WERI-Rb-1 (cell line): ENCODE data around the gene PCYT2.

ENCODE experiments used
- DNase-seq: peaks from one replicate; pipeline ENCODE4 v3.0.0-alpha.2; 2020
- H3K27ac ChIP-seq: fragments of 250-450 bp; sonication (Bioruptor Pico); 2 replicates; pipeline ENCODE4 v1.5.1; 2020; ENCODE audit warnings: mild to moderate bottlenecking, moderate library complexity
- H3K27me3 ChIP-seq: fragments of 250-450 bp; sonication (Bioruptor Pico); 2 replicates; pipeline ENCODE4 v1.5.1; 2021; ENCODE audit warnings: mild to moderate bottlenecking, low read depth, moderate library complexity; ENCODE audit not compliant: insufficient read depth, severe bottlenecking
- H3K36me3 ChIP-seq: fragments of 250-450 bp; sonication (Bioruptor Pico); 2 replicates; pipeline ENCODE4 v1.5.1; 2020; ENCODE audit warnings: mild to moderate bottlenecking, moderate library complexity
- H3K4me3 ChIP-seq: 2 replicates; pipeline ENCODE4 v1.5.1; 2011; ENCODE audit warnings: low read depth, mild to moderate bottlenecking, control low read depth, low read length
- H3K9me3 ChIP-seq: fragments of 250-450 bp; sonication (Bioruptor Pico); 2 replicates; pipeline ENCODE4 v1.5.1; 2021; ENCODE audit warnings: mild to moderate bottlenecking, moderate library complexity; ENCODE audit not compliant: severe bottlenecking
- CTCF ChIP-seq: IDR thresholded peaks from 2 replicates; pipeline ENCODE4 v1.5.1; 2011; ENCODE audit warnings: low read depth, mild to moderate bottlenecking, control low read depth, inconsistent platforms, low read length

The PCYT2 gene

GRCh38 chr17:81865358-81865732 lies 45.9 kb downstream of the PCYT2 start:
- H3K27me3 ChIP-seq: no peaks in the 10 kb centered on the region
- DNase-seq: no peak
- TF ChIP-seq CTCF: no peak
- no peaks in the 10 kb centered on the region for H3K9me3 ChIP-seq
- H3K27ac ChIP-seq: no peak overlapping the region
- peaks cover 53% of the 10 kb centered on the region for H3K36me3 ChIP-seq
- H3K4me3 ChIP-seq: no peak overlapping the region

DNA sequence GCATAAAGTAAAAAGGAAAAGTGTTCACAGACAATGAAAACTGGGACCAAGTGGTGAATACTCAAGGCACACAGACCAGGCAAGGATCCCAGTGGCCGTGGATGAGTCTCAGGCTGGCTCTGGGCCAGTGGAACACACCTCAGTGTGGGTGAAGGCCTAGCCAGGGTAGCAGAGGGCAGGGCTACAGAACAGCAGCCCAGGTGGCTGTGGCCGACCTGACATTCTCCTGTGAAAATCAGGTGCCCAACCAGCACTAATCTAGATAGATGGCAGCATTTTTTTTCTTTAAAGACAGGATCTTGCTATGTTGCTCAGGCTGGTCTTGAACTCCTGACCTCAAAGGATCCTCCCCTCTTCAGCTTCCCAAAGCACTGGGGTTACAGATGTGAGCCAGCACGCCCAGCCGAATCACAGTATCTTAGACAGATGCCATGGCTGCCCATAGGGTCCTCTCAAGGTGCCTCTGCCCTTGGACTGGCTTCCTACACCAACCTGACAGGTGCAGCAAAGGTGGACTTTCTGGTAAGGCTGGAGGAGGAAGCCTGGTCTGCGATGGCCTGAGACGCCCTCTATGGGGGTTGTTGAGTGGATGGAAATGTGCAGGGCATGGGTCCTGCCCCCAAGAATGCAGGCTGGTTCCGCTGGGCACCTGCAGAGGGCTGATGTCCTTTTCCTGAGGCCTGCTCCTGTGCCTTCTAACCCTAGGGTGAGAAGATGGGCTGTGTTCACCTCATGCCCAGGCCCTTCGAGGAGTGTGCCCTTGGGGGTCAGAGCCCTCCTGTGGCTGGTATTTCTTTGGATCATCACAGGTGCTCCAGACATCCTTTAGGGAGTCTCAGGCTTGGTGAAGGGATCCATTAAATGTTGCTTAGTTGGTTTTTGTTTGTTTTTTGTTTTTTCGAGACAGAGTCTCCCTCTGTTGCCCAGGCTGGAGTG lies 47.1 kb downstream of the PCYT2 start:
- H3K27me3 ChIP-seq: no peaks in the 10 kb centered on the region
- no peaks in the 10 kb centered on the region for H3K9me3 ChIP-seq
- peak; percentile 33 for TF ChIP-seq CTCF
- no peak overlapping the region for H3K27ac ChIP-seq
- DNase-seq: no peak
- no peak overlapping the region for H3K4me3 ChIP-seq
- H3K36me3 ChIP-seq: peaks cover 53% of the 10 kb centered on the region

DNA sequence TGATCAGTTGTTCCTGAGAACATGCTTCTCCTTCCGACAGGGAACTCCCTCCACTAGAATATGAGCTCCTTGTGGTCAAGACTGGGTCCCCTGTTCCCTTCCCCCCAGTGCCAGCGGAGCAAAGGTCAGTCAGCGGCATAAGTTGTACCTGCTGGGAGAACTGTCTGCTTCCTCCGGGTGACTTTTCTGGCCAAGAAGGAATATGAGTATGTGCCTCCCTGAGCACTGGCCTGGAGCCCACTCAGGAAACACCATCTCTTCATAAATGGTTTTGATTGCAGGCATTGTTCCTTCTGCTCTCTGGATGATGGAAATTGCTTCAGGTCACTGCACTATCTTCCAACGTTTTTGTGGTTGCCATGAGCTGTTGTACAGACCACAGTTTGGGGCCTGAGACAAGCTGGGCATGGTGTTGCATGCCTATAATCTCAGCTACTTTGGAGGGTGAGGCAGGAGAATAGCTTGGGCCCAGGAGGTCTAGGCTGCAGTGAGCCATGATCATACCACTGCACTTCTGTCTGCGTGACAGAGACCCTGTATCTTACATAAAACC lies 48.0 kb downstream of the PCYT2 start:
- H3K4me3 ChIP-seq: no peak overlapping the region
- TF ChIP-seq CTCF: no peak

GRCh38 chr17:81860756-81861568 lies 50.2 kb downstream of the PCYT2 start:
- Histone ChIP-seq H3K27me3 (no peaks in the 10 kb centered on the region), H3K9me3 (no peaks in the 10 kb centered on the region), H3K4me3 (peak overlapping the region; percentile 94), H3K36me3 (peaks cover 58% of the 10 kb centered on the region), H3K27ac (peak overlapping the region; percentile 79)
- TF ChIP-seq CTCF: no peak
- peak; percentile 100 for DNase-seq

More for the DNA sequence above, 48.0 kb downstream of the PCYT2 start:
- Histone ChIP-seq H3K27ac (no peak overlapping the region), H3K36me3 (peaks cover 54% of the 10 kb centered on the region), H3K9me3 (no peaks in the 10 kb centered on the region), H3K27me3 (no peaks in the 10 kb centered on the region)
- DNase-seq: no peak

DNA sequence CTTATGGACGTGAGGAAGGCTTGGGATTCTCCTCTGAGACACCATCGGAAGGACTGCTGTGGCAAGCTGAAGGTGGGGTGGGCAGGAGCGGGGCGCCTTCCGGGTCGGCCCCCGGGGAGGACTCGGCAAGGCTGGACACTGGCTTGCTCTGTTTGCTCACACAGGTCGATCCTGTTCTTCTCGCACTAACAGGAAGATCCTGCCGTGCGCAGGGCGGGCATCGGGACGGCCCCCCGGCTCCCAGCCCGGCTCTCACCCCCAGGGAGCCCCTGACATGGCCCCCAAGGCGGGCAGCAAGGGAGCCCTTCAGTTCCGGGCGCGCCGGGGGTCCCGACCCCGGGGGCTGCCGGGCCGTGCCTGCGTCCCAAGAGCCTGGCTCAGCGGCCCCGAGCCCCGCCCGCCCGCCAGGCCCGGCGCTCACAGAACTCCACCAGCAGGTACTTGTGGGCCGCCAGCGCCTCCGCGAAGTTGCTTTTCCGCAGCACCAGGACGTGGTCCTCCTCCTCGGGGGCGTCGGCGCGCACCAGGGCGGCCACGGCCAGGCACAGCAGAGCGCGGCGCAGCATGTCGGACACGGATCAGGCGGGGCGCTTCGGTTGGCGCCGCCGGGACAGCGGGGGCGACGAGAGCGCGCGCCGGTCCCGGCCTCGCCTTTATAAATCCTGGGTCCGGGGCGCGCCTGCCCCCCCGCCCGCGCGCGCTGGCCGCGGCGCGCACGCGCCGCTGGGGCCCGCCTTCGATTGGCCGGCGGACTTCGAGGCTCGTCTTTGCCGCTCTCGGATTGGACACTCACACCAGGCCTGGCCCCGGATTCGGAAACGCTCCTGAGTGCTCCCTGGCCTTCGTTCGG lies 51.1 kb downstream of the PCYT2 start, which contains the start of gene P4HB:
TSS of gene P4HB (minus strand) at position 630 of the 850 bp plus-strand sequence. CDS start at position 566, 64 bp downstream.
- TF ChIP-seq CTCF: no peak
- Histone ChIP-seq H3K27ac (peak within 1 kb of the TSS; percentile 92), H3K27me3 (no peaks in the 10 kb centered on the region), H3K9me3 (no peaks in the 10 kb centered on the region), H3K4me3 (peak within 1 kb of the TSS; percentile 94), H3K36me3 (peaks cover 61% of the 10 kb centered on the region)
- DNase-seq: no peak
